Measurements from ENCODE around the gene CAMSAP2.
A peak's percentile ranks its signal among the peaks of the same experiment; 100 is the strongest.

CAMSAP2 gene

DNA sequence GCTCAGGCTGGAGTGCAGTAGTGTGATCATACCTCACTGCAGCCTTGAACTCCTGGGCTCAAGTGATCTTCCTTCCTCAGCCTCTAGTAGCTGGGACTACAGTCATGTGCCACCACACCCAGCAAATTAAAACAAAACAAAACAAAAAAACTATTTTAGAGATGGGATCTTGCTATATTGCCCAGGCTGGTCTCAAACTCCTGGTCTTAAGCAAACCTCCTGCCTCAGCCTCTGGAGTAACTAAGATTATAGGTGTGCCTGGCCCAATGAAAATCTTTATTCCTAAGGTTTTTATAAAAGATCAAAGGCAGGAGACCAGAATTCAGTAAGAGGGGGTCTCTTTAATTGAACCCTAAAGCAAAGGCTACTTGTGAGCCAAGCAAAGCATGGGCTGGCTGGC is 166.1 kb downstream of the CAMSAP2 start:
- no peak for TF ChIP-seq CTCF (IDR thresholded peaks at IDR 0.05; ENCODE audit: insufficient read depth, low read depth, low read length, missing control alignments)
- DNase-seq (ENCODE audit: low read depth), result no peak
- H3K4me3 ChIP-seq (ENCODE audit: low read length), result no peak overlapping the region

DNA sequence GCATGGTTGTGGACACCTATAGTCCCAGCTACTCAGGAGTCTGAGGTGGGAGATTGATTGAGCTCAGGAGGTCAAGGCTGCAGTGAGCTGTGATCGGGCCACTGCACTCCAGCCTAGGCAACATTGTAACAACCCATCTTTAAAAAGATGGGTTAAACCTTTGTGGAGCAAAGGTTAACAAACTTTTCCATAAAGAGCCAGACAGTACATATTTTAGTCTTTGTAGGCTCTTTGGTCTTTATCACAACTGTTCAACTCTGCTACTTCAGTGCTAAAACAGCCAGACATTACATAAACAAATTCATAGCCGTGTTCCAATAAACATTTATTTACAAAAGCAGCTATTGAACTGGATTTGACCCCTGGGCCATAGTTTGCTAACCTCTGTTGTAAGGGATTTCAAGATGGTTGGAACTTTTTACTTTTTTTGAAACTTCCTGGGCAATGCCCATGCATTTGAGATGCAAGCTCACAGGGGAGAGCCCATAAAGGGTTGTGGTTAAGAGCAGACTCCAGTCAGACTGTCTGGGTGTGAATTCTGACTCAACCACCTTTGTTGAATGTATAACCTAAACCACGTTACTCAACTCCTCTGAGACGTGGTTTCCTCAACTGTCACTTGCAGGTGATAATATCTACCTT is 166.8 kb downstream of the CAMSAP2 start:
- no peak for TF ChIP-seq CTCF (IDR thresholded peaks at IDR 0.05; ENCODE audit: insufficient read depth, low read depth, low read length, missing control alignments)
- no peak overlapping the region for H3K4me3 ChIP-seq (ENCODE audit: low read length)
- peak; percentile 90 for DNase-seq (ENCODE audit: low read depth)

DNA sequence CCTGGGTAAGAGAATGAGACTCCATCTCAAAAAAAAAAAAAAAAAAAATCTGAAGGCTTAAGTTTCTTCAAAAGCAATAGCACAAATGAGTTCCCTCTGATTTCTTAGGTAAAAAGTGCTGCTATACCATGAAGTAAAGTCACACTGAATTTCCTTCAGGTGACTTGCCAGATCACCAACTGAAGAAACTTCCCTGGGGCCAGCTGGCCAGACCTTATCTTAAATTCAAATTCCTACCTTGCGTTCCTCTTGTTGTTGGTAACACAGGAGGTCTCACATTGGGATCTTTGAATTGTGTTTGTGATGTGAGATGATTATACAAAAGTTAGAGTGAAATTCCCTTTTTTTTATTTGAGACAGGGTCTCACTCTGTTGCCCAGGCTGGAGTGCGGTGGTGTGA is 167.8 kb downstream of the CAMSAP2 start:
- no peak overlapping the region for H3K4me3 ChIP-seq (ENCODE audit: low read length)
- TF ChIP-seq CTCF (IDR thresholded peaks at IDR 0.05; ENCODE audit: insufficient read depth, low read depth, low read length, missing control alignments), result no peak
- DNase-seq (ENCODE audit: low read depth), result no peak

DNA sequence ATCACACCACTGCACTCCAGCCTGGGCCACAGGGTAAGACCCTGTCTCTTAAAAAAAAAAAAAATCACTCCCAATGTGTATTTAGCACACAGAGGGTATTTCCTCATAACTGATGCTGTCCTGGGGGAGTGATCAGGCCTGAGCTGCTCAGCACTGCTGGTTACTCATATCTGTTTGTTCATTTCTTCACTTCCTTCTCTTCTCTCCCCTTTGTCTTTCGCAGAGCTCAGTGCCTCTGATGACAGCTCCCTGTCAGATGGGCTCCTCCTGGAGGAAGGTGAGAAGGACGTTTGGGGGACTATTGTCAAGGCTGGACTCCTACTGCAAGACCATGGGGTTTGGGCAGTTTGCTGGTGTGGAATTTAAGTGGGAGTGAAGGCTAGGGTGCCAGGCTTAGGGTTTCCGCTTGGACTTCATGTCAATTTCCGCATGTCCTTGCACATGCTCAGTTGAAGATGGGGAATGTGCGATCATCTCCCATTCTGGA is 169.0 kb downstream of the CAMSAP2 start:
- TF ChIP-seq CTCF (IDR thresholded peaks at IDR 0.05; ENCODE audit: insufficient read depth, low read depth, low read length, missing control alignments), result peak; percentile 4
- peak; percentile 78 for DNase-seq (ENCODE audit: low read depth)
- H3K4me3 ChIP-seq (ENCODE audit: low read length), result no peak overlapping the region

- no peak overlapping the region for H3K4me3 ChIP-seq (ENCODE audit: low read length)
- no peak for TF ChIP-seq CTCF (IDR thresholded peaks at IDR 0.05; ENCODE audit: insufficient read depth, low read depth, low read length, missing control alignments)
- DNase-seq (ENCODE audit: low read depth), result peak; percentile 67
Observed at GRCh38 chr1:200908191-200908868, 169.6 kb downstream of the CAMSAP2 start.

- no peak overlapping the region for H3K4me3 ChIP-seq (ENCODE audit: low read length)
- no peak for TF ChIP-seq CTCF (IDR thresholded peaks at IDR 0.05; ENCODE audit: insufficient read depth, low read depth, low read length, missing control alignments)
- no peak for DNase-seq (ENCODE audit: low read depth)
Observed at GRCh38 chr1:200909071-200909470, 170.4 kb downstream of the CAMSAP2 start.
